Measurements from ENCODE around the gene PINK1.

PINK1 gene

DNA sequence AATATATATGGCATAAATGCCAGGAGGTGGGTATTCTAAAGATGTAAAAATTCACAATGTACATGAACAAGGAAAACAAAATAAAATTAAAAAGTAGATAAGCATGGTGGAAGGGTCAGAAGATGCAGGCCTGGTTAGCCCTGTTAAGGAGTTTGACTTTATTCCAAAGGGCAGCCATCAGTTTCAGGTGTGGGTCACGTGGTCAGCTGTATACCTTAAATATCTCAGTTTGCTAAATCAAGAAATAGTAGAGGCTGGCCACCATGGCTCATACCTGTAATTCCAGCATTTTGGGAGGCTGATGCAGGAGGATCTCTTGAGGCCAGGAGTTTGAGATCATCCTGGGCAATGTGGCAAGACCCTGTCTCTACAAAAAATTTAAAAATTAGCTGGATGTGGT is 8.5 kb upstream of the PINK1 start:
- Histone ChIP-seq H3K36me3 (ENCODE audit: control insufficient read depth in 2 of 2, insufficient read depth in 1 of 2, low read length in 2 of 2) (no peaks in the 10 kb centered on the region), H3K4me1 (ENCODE audit: control insufficient read depth, insufficient read depth, low read length) (no peaks in the 10 kb centered on the region), H3K4me3 (ENCODE audit: low read depth, low read length) (no peak overlapping the region), H3K27ac (ENCODE audit: extremely low read depth, low read depth, low read length) (no peak overlapping the region), H3K9me3 (ENCODE audit: control insufficient read depth, insufficient read depth, low read depth, low read length) (no peaks in the 10 kb centered on the region)
- POLR2A ChIA-PET, result no interaction called here
- TF ChIP-seq ZXDB (tag by site-specific recombination; IDR thresholded peaks at IDR 0.05) (no peak), PRDM1 (tag by site-specific recombination; IDR thresholded peaks at IDR 0.05) (no peak), ZNF311 (tag by site-specific recombination; IDR thresholded peaks at IDR 0.05; ENCODE audit: borderline replicate concordance) (no peak), ZNF292 (tag by site-specific recombination; IDR thresholded peaks at IDR 0.05; ENCODE audit: borderline replicate concordance, low read depth) (no peak), ZNF423 (tag by site-specific recombination; IDR thresholded peaks at IDR 0.05) (no peak), ZNF560 (tag by site-specific recombination; IDR thresholded peaks at IDR 0.05; ENCODE audit: borderline replicate concordance) (no peak), ZFP3 (tag by site-specific recombination; IDR thresholded peaks at IDR 0.05; ENCODE audit: low read depth) (no peak), ZNF10 (tag by site-specific recombination; IDR thresholded peaks at IDR 0.05) (no peak), KLF1 (tag by site-specific recombination; IDR thresholded peaks at IDR 0.05) (no peak), ZNF433 (tag by site-specific recombination; IDR thresholded peaks at IDR 0.05; ENCODE audit: low read depth) (no peak), ZNF664 (tag by site-specific recombination; IDR thresholded peaks at IDR 0.05) (no peak), EGR2 (tag by site-specific recombination; IDR thresholded peaks at IDR 0.05; ENCODE audit: low read depth) (no peak), ZNF747 (tag by site-specific recombination; IDR thresholded peaks at IDR 0.05) (no peak), ZNF660 (tag by site-specific recombination; IDR thresholded peaks at IDR 0.05) (no peak), ZNF624 (tag by site-specific recombination; IDR thresholded peaks at IDR 0.05) (no peak), ZNF544 (tag by site-specific recombination; IDR thresholded peaks at IDR 0.05) (no peak), ZNF274 (IDR thresholded peaks at IDR 0.05; ENCODE audit: low read length) (no peak), ZNF274 (tag by site-specific recombination; IDR thresholded peaks at IDR 0.05; ENCODE audit: borderline replicate concordance) (no peak), ZNF341 (tag by site-specific recombination; IDR thresholded peaks at IDR 0.05; ENCODE audit: low read depth) (no peak), GFI1B (tag by site-specific recombination; IDR thresholded peaks at IDR 0.05) (no peak)
- TF ChIP-seq, protein P1, sequence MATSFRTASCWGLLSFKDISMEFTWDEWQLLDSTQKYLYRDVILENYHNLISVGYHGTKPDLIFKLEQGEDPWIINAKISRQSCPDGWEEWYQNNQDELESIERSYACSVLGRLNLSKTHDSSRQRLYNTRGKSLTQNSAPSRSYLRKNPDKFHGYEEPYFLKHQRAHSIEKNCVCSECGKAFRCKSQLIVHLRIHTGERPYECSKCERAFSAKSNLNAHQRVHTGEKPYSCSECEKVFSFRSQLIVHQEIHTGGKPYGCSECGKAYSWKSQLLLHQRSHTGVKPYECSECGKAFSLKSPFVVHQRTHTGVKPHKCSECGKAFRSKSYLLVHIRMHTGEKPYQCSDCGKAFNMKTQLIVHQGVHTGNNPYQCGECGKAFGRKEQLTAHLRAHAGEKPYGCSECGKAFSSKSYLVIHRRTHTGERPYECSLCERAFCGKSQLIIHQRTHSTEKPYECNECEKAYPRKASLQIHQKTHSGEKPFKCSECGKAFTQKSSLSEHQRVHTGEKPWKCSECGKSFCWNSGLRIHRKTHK (tag by site-specific recombination; IDR thresholded peaks at IDR 0.05), result no peak
- CTCF ChIA-PET, result interaction anchor here (0.6 to 1.5 kb wide), 3 partner anchors 9 to 110 kb away, joined by 3 to 7 read pairs (median 3); partner anchors contain the start of gene PINK1

DNA sequence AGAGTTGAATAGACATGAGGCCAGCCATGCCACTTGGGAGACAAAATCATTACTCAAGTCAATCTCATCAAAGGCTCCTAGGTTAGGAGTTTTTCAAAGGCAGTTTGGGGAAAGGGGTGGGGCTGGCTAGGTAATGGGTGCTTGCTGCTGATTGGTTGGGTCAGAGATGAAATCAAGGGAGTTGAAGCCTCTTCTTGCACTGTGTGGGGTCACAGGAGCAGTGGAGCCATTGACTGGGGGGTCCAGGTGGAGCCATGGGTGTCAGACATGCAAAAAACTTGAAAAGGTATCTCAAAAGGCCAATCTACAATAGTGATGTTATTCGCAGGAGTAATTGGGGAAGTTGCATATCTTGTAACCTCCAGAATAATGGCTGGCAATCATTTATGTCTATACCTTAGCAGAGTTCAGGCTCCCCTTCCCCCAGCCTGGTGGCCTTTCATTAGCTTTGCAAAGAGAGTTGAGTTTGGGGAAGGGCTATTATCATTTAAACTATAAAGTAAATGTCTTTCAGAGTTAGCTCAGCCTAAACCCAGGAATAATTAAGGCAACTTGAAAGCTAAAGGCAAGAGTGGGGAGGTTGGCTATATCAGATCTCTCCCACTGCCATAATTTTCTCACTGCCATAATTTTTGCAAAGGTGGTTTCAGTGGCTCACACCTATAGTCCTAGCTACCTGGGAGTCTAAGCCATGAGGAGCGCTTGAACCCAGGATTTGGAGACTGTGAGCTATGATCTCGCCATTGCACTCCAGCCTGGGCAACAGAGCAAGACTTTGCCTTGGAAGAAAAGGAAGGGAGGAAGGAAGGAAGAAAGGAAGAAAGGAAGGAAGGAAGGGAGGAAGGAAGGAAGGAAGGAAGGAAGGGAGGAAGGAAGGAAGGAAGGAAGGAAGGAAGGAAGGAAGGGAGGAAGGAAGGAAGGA is 7.8 kb upstream of the PINK1 start:
- TF ChIP-seq, protein P2, sequence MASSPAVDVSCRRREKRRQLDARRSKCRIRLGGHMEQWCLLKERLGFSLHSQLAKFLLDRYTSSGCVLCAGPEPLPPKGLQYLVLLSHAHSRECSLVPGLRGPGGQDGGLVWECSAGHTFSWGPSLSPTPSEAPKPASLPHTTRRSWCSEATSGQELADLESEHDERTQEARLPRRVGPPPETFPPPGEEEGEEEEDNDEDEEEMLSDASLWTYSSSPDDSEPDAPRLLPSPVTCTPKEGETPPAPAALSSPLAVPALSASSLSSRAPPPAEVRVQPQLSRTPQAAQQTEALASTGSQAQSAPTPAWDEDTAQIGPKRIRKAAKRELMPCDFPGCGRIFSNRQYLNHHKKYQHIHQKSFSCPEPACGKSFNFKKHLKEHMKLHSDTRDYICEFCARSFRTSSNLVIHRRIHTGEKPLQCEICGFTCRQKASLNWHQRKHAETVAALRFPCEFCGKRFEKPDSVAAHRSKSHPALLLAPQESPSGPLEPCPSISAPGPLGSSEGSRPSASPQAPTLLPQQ (tag by site-specific recombination; IDR thresholded peaks at IDR 0.05), result no peak
- peak; percentile 88 for TF ChIP-seq ZNF366 (tag by site-specific recombination; conservative IDR thresholded peaks at IDR 0.05)
- Histone ChIP-seq H3K27ac (ENCODE audit: extremely low read depth, low read depth, low read length) (no peak overlapping the region), H3K36me3 (ENCODE audit: control insufficient read depth in 2 of 2, insufficient read depth in 1 of 2, low read length in 2 of 2) (no peaks in the 10 kb centered on the region), H3K9me3 (ENCODE audit: control insufficient read depth, insufficient read depth, low read depth, low read length) (no peaks in the 10 kb centered on the region), H3K4me1 (ENCODE audit: control insufficient read depth, insufficient read depth, low read length) (no peaks in the 10 kb centered on the region), H3K4me3 (ENCODE audit: low read depth, low read length) (no peak overlapping the region)
- ChIA-PET CTCF (interaction anchor here (0.5 to 1.5 kb wide), 4 partner anchors 8 to 474 kb away, joined by 3 to 7 read pairs (median 4); partner anchors contain the start of gene PINK1), POLR2A (no interaction called here)

All from HEK293 (cell line).